Measurements from ENCODE around the gene ITPKC. TPM values are rescaled to one million over a fixed set of nuclear protein-coding genes. Genes with fewer than 3 reads are reported as not detected.
"Not testable (repeated sequence)": the region's sequence is repeated elsewhere in the genome, so short reads cannot be mapped to it uniquely, and the experiment has no call there.

The ITPKC gene
- total RNA-seq, 1 experiment from 2014 or later: 25.3 TPM

DNA sequence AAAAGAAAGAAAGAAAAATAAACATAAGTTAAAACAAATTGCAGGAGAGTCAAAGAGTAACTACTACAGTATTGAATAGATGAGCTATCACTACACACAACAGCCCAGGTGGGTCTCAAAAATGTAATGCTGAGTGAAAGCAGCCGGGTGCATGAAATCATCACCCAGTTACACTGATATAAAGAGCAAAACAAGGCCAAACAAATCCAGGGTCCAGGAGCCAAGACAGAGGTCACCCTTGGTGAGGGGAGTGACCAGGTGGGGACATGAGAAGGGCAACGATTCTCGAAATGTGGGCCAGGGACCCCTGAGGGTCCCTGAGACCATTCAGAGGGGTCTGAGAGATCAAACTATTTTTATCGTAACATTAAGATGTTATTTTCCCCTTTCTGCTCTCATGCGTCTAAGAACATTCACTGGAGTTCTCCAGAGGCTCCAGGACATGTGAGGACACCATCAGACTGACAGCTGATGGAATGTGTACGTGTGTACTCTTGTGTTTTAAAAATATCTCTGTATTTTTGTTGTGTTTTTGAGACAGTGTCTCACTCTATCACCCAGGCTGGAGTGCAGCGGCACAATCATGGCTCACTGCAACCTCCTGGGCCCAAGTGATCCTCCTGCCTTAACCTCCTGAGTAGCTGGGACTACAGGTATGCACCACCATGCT, 10.8 kb upstream of the ITPKC start:
- in situ Hi-C loops (cut with HindIII; ENCODE audit: low pct_unique_long_range_greater_than_20kb, low sequenced_read_pairs): no loop called here
- DNase-seq (ENCODE audit: low read depth): peak; percentile 36

DNA sequence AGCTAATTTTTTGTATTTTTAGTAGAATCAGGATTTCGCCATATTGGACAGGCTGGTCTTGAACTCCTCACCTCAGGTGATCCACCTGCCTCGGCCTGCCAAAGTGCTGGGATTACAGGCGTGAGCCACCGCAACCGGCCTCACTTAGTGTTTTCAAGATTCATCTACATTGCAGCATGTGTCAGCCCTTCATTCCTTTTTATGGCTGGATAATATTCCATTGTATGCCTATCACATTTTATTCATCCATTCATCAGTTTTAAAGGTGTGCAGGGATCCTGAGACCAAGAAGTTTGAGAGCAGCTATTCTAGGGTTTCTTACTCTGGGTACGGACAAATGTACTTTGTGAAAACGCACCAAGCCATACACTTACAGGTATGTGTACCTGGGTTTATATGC, 9.3 kb upstream of the ITPKC start:
- no peak for DNase-seq (ENCODE audit: low read depth)
- in situ Hi-C loops (cut with HindIII; ENCODE audit: low pct_unique_long_range_greater_than_20kb, low sequenced_read_pairs): no loop called here

DNA sequence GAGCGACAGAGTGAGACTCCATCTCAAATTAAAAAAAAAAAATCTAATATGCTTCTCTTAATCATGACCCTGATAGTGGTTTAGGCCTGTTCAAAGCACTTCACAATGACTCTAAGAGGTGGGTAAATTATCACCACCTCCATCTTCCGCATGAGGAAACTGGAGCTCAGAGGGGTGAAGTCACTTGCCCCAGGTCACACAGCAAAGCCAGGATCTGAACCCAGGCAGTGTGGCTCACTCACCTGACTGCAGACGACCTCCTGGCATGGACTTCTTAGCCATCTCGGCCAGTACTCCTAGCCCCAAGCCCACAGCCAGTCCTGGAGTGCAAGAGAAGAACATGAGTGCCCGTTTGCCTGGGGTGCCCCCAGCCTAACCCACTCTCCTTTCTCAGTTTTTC, 7.1 kb upstream of the ITPKC start:
- in situ Hi-C loops (cut with HindIII; ENCODE audit: low pct_unique_long_range_greater_than_20kb, low sequenced_read_pairs): no loop called here
- DNase-seq (ENCODE audit: low read depth): no peak

DNA sequence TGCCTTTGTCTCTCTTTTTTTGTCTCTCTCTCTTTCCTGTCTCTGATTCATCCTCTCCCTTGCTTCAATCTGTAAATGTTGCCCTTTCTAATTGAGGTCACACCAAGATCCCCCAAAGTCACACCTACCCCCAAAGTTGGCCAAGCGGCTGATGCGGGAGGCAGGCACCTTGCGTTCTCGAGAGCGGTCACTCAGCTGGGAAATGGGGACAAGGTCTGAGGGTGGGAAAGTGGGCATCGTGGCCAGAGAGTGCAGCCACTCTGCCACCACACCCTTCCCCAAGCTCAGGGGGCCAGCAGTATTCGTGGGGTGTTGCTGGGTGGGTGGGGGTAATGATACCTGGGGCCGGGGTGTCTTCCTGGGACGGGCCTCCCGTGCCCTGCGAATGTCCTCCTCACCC, 3.0 kb upstream of the ITPKC start:
- no peak for DNase-seq (ENCODE audit: low read depth)
- in situ Hi-C loops (cut with HindIII; ENCODE audit: low pct_unique_long_range_greater_than_20kb, low sequenced_read_pairs): no loop called here

DNA sequence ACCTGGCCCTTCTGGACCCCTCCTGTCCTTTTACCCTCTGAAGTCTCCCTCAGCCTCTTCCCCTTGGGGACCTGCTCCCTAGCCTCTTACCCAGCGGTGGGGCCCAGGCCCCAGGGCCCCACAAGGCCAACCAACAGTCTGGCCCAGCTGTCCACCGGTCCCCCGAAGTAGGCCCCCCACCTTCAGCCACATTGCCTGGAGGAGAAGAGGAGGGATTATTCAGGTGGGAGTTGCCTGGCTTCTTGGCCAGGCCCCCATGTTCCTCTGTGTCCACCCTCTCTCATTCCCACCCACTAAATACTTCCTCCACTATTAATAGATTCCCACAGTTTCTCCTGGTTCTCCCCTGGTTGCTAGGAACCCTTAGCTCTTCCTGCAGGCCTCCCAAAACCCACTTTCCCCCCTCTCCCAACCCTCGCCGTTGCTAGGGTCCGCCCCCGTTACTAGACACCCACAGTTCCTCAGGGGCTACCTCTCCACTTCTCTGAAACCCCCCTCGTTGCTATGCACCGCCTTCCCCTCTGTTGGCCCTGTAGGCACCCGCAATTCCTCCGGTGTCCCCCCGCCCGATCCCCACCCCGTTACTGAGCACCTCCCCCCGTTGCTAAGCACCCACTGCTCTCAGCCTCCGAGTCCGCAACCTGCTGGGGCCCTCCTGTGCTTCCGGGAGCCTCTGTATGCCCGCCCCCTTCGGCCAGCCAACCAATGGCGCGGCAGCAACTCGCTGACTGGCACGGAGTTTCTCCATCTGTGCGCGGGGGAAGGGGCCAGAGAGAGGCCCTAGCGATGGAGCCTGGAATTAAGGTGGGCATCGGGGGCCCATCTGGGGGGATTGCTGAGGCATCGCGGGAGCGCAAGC, 2.2 kb upstream of the ITPKC start:
- peak; percentile 95 for DNase-seq (ENCODE audit: low read depth)
- in situ Hi-C loops (cut with HindIII; ENCODE audit: low pct_unique_long_range_greater_than_20kb, low sequenced_read_pairs): no loop called here

DNA sequence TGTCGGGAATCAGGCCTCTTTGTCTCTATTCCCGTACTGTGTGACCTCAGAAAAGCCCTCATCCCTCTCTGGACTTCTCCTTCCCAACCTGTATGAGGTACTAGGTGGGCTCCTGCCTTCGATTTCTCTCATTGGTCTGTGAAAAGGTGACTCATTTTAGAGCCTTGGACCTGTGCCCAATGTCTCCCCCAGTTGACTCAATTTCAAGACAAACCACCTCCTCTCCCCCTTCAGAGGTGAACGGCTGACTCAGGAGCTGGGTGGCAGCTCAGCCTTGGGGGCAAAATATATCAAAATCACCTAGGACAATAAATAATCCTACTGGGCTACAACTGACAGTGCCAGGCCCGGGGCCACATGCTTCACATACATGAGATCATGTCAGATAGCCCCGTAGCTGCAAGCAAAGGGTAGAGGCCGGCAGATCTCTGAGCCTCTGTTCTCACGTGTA, 856 bp upstream of the ITPKC start:
- peak; percentile 98 for DNase-seq (ENCODE audit: low read depth)
- in situ Hi-C loops (cut with HindIII; ENCODE audit: low pct_unique_long_range_greater_than_20kb, low sequenced_read_pairs): no loop called here

DNA sequence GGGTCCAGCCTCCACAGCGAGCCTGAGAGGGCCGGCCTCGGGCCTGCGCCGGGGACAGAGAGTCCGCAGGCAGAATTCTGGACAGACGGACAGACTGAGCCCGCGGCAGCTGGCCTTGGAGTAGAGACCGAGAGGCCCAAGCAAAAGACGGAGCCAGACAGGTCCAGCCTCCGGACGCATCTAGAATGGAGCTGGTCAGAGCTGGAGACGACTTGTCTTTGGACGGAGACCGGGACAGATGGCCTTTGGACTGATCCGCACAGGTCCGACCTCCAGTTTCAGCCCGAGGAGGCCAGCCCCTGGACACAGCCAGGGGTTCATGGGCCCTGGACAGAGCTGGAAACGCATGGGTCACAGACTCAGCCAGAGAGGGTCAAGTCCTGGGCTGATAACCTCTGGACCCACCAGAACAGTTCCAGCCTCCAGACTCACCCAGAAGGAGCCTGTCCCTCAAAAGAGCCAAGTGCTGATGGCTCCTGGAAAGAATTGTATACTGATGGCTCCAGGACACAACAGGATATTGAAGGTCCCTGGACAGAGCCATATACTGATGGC, 490 bp downstream of the ITPKC start:
- peak; percentile 51 for DNase-seq (ENCODE audit: low read depth)
- in situ Hi-C loops (cut with HindIII; ENCODE audit: low pct_unique_long_range_greater_than_20kb, low sequenced_read_pairs): no loop called here

DNA sequence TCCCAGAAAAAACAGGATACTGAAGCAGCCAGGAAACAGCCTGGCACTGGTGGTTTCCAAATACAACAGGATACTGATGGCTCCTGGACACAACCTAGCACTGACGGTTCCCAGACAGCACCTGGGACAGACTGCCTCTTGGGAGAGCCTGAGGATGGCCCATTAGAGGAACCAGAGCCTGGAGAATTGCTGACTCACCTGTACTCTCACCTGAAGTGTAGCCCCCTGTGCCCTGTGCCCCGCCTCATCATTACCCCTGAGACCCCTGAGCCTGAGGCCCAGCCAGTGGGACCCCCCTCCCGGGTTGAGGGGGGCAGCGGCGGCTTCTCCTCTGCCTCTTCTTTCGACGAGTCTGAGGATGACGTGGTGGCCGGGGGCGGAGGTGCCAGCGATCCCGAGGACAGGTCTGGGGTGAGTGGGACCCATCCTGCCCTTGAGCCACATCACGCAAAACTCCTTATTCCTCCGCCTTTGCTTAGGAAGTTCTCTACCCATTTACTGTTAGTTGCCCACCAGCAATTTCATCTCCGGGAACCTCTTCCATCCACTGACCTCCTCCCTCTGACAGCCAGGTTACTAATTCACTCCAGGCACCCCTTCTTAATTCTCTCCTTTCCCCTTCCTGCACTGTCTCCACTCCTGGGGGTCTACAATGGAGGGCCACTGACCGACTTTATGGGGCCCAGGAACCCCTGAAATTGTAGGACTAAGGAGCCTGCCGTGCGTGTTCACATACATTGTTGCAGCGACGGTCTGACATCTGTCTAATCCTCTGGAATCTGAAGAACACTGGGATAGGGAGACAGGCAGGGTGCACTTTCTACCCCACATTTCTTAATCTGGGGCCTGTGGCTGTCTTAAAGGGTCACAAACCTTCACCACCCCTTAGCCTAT, 1.2 kb downstream of the ITPKC start:
- in situ Hi-C loops (cut with HindIII; ENCODE audit: low pct_unique_long_range_greater_than_20kb, low sequenced_read_pairs): no loop called here
- peak; percentile 54 for DNase-seq (ENCODE audit: low read depth)

DNA sequence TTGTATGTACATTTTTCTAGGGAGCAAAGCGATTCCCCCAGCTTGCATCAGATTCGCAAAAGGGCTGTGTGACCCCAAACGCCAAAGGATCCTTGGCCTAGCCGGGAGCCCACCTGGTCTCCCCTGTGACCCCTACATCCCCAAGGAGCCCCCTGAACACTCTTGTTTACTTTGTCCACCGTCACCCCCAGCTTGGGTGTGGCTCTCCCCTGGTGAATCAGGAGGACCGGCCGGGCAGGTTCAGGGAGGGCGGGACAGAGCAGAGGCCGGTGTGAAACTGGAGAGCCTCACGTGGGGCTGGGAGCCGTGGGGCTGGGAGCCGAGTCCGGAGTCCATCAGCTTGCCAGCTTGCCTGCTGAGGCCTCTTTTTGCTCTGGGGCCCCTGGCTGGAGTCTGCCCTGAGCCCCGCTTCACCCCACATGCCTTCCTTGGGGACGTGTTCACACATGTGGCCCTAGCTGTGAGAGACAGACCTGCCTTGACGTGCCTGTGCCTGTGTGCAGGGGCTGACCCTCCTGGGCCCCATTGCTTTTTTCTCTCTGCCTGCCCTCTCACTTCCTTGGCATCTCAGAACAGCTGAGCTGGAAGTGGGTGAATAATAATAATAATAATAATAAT, 2.0 kb downstream of the ITPKC start:
- peak; percentile 73 for DNase-seq (ENCODE audit: low read depth)
- in situ Hi-C loops (cut with HindIII; ENCODE audit: low pct_unique_long_range_greater_than_20kb, low sequenced_read_pairs): no loop called here

DNA sequence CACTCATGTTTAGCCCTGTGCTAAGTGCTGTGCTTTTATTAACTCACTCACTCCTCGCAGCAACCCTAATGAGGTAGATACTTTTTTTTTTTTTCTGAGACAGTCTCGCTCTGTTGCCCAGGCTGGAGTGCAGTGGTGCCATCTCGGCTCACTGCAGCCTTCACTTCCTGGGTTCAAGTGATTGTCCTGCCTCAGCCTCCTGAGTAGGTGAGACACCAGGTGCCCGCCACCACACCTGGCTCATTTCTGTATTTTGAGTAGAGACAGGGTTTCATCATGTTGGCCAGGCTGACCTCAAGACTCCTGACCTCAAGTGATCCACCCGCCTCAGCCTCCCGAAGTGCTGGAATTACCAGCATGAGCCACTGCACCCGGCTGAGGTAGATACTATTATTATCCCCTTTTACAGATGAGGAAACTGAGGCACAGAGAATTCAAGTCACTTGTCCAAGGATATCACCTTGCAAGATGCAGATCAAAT, 2.5 kb downstream of the ITPKC start:
- no peak for DNase-seq (ENCODE audit: low read depth)
- in situ Hi-C loops (cut with HindIII; ENCODE audit: low pct_unique_long_range_greater_than_20kb, low sequenced_read_pairs): no loop called here

DNA sequence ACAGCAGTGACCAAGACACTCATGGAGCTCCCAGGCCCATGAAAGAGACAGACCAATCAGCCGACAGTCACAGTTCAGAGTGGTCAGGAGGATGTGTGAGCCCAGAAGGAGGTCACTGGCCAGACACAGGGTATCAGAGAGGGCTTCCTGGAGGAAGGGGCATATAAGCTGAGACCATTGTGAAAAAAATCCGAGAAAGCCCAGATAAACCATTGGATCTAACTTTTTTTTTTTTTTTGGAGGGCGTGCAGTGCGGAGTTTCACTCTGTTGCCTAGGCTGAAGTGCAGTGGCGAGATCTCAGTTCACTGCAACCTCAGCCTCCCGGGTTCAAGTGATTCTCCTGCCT, 4.2 kb downstream of the ITPKC start:
- no peak for DNase-seq (ENCODE audit: low read depth)
- in situ Hi-C loops (cut with HindIII; ENCODE audit: low pct_unique_long_range_greater_than_20kb, low sequenced_read_pairs): no loop called here

DNA sequence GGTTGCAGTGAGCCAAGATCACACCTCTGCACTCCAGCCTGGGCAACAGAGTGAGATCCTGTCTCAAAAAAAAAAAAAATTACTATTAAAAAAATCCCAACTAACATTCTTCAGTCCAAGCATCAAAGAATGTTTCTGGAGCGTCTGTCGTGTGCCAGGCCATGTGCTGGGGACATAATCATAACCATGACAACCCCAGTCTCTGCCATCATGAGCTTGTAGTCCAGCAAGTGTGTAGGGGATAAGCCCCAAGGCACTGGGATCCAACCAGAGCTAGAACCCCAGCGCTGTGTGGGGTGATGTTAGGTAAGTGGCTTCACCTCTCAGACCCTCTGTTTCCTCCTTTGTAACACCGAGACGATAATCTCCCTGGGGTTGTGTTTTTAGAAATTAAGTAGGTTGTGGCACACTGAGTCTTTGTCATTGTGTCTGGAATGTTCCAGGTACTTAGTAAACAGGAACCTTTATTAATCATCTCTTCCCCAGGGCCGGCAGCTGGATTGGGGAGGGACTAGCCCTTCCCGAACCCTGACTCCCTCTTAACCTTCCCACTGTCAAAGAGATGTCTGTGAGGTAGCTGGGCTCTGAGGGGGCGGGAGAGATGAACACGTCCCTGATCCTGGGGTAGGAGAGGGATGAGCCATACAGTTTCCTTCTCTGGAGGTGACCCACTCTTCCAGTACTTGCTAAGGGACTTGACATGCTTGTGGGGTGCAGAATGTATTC, 5.2 kb downstream of the ITPKC start:
- in situ Hi-C loops (cut with HindIII; ENCODE audit: low pct_unique_long_range_greater_than_20kb, low sequenced_read_pairs): no loop called here
- no peak for DNase-seq (ENCODE audit: low read depth)

DNA sequence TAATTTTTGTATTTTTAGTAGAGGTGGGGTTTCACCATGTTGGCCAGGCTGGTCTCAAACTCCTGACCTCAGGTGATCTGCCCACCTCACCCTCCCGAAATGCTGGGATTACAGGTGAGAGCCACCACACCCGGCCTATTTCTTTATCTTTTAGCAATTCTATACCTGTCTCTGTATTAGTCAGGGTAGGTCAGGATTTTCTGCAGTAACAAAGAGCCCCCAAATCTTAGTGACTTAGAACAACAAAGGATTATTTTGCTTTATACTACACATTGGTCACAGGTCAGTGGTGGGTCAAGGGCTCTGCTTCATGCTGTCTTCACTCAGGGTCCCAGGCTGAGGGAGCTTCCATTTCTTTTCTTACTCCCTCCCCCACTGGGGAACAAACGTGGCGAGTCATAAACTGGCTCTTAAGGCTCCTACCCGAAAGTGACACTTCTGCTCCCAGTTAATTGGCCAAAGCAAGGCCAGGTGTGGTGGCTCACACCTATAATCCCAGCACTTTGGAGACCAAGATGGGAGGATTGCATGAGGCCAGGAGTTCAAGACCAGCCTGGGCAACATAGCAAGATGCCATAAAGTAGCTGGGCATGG, 6.8 kb downstream of the ITPKC start:
- in situ Hi-C loops (cut with HindIII; ENCODE audit: low pct_unique_long_range_greater_than_20kb, low sequenced_read_pairs): no loop called here
- DNase-seq (ENCODE audit: low read depth): no peak

DNA sequence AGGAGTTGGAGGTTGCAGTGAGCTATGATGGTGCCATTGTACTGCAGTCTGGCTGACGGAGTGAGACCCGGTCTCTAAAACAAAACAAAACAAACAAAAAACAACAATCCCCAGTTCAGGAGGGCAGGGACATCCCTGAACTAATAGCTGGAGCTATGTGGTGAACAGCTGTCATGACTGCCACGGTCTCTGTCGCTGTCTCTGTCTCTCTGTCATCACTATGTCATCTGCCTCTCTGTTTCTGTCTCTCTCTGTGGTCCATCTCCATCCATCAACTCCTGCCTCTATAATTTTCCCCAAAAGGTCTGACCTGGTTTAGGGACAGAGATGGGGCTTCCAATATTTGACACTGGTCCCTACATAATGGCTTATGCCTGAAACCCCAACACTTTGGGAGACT, 7.4 kb downstream of the ITPKC start:
- in situ Hi-C loops (cut with HindIII; ENCODE audit: low pct_unique_long_range_greater_than_20kb, low sequenced_read_pairs): no loop called here
- DNase-seq (ENCODE audit: low read depth): no peak

DNA sequence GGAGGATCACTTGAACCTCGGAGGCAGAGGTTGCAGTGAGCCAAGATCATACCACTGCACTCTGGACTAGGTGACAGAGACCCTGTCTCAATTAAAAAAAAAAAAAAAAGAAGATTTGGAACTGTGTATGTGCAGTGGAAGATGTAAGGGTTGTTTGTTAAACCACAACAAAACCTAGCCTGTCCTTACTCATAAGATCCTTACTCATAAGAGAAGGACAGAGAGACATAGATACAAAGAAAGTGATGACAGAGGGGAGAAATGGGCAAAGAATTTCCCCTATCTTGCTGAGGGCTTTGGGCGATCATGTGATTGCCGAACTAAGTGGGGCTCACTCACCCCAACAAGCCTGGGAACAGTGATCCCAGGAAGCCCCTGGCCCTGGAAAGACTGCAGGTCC, 7.9 kb downstream of the ITPKC start:
- in situ Hi-C loops (cut with HindIII; ENCODE audit: low pct_unique_long_range_greater_than_20kb, low sequenced_read_pairs): no loop called here
- DNase-seq (ENCODE audit: low read depth): no peak

DNA sequence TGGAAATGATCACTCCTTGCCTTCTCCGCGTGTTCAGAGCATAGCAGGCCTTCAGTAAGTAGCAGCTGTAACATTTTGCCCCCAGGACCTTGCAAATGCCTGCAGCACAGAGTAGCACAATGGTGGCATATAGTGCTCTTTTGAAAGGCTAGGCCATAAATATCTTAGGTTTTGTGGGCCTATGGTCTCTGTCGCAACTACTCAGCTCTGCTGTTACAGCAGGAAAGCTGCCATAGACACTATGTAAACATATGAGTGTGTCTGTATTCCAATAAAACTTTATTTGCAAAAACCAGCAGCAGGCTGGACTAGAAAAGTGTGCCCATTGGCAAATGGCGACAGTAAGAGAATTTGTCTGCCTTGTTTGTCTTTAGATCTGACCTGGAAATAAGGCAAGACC, 9.4 kb downstream of the ITPKC start:
- DNase-seq (ENCODE audit: low read depth): no peak
- in situ Hi-C loops (cut with HindIII; ENCODE audit: low pct_unique_long_range_greater_than_20kb, low sequenced_read_pairs): no loop called here

DNA sequence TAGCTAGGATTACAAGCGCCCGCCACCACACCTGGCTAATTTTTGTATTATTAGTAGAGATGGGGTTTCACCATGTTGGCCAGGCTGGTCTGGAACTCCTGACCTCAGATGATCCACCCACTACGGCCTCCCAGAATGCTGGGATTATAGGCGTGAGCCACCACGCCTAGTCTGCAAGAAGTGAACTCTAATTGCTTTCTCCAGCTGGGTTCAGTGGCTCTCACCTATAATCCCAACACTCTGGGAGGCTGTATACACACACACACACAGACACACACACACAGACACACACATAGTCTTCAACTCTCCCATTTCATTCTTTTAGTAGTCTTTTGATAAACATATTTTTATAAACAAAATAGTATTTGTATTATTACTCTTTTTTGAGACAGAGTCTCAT, 13.2 kb downstream of the ITPKC start:
- DNase-seq (ENCODE audit: low read depth); in situ Hi-C loops (cut with HindIII; ENCODE audit: low pct_unique_long_range_greater_than_20kb, low sequenced_read_pairs): not testable (repeated sequence)
